ENCODE results near the gene CDH4.

The CDH4 gene

DNA sequence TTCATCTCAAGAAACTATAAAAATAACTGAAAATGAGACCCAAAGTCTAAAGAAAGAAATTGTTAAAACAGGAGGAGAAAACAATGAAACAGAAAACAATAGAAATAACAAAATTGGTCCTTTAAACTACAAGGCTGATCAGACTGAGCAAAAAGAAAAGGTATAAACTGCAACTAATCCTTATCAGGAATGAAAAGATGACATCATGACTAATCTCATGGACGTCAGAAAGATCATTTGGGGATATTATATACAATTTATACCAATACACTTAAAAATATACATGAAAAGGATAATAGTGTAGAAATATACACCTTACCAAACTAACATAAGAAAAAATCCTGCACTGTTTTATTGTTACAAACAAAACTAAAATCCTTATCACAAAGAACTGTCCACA is 498.0 kb downstream of the CDH4 start:
- DNase-seq (ENCODE audit: low spot score), result no peak
- TF ChIP-seq, protein P1, sequence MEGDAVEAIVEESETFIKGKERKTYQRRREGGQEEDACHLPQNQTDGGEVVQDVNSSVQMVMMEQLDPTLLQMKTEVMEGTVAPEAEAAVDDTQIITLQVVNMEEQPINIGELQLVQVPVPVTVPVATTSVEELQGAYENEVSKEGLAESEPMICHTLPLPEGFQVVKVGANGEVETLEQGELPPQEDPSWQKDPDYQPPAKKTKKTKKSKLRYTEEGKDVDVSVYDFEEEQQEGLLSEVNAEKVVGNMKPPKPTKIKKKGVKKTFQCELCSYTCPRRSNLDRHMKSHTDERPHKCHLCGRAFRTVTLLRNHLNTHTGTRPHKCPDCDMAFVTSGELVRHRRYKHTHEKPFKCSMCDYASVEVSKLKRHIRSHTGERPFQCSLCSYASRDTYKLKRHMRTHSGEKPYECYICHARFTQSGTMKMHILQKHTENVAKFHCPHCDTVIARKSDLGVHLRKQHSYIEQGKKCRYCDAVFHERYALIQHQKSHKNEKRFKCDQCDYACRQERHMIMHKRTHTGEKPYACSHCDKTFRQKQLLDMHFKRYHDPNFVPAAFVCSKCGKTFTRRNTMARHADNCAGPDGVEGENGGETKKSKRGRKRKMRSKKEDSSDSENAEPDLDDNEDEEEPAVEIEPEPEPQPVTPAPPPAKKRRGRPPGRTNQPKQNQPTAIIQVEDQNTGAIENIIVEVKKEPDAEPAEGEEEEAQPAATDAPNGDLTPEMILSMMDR (IDR thresholded peaks at IDR 0.05; ENCODE audit: extremely low read depth, missing control alignments), result no peak

DNA sequence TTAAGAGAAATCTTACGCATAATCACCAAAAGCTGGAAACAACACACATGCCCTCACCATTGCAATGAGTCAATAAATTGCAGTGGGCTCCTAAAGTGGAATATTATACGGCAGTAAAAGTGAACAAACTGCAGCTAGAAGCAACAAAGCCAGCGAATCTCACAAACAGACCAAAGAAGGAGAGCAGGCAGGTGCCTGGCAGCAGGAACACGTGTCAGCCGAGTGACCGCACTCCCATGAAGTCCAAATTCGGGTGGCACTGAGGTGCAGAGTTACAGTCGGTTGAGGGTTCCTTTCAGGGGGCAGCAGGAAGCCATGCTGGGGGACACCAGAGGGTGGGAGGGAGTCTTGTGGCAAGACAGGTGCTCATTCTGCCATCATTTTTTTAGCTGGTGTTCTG is 500.5 kb downstream of the CDH4 start:
- TF ChIP-seq, protein P1 (IDR thresholded peaks at IDR 0.05; ENCODE audit: extremely low read depth, missing control alignments), result no peak
- DNase-seq (ENCODE audit: low spot score), result no peak

DNA sequence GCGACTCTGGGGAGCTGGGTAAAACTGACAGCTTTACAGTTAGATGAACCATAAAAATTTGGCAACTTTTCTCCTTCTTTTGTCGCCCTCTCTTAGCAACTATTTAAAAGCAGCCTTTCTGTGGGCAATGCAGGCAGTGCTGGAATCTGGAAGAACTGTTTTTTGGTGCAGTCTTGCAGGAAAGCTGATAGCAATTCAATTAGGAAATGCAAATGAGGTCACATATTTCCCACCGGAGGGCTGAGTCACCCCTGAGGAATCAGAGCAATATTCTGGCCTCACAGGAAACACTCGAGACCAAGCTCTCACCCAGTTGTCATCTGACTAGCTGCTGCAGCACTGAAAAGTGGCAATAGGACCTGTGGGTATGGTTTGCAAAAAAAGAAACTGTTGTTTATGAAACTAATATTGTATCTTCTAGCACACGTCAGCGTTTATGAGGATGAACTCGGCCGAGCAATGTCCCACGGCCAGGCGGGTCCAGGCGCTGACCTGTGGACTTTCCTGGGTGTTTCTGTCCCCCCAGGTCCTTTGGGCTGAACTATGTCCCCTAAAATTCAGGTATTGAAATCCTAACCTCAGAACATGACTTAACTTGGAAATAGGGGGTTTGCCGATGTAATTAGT is 501.4 kb downstream of the CDH4 start:
- TF ChIP-seq, protein P1 (IDR thresholded peaks at IDR 0.05; ENCODE audit: extremely low read depth, missing control alignments), result no peak
- DNase-seq (ENCODE audit: low spot score), result no peak

DNA sequence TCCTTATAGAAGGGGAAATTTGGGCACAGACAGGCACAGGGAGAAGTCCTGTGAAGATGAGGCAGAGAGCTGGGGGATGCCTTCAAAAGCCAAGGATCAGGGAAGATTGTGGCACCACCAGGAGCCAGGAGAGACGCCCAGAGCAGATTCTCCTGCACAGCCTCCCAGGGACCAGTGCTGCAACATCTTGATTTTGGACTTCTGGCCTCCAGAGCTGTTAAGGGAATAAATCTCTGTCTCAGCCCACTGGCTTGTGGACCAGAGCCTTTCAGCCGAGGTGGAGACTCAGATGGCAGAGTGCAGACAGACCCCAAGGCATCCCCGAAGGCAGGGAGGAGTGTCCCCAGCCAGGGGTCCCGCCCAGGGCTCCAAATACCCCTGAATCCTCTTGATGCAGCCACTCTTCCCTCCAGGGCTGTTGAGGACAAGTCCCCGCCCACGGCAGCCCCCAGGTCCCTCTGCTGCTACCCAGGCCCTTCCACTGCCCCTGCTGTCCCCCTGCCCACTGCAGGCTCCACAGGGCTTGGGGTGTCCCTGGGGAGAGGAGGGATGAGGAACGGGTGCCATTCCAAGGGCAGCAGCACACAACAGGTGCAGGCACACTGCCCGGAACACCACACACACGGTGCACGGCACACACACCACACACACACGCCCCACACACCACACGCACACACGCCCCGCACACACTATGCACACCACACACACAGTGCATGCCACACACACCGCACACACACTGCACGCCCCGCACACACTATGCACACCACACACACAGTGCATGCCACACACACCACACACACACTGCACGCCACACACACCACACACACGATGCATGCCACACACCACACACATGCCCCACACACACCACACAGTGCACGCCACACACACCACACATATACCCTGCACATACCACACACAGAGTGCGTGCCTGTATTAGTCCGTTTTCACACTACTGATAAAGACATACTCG is 502.2 kb downstream of the CDH4 start:
- DNase-seq (ENCODE audit: low spot score), result no peak

DNA sequence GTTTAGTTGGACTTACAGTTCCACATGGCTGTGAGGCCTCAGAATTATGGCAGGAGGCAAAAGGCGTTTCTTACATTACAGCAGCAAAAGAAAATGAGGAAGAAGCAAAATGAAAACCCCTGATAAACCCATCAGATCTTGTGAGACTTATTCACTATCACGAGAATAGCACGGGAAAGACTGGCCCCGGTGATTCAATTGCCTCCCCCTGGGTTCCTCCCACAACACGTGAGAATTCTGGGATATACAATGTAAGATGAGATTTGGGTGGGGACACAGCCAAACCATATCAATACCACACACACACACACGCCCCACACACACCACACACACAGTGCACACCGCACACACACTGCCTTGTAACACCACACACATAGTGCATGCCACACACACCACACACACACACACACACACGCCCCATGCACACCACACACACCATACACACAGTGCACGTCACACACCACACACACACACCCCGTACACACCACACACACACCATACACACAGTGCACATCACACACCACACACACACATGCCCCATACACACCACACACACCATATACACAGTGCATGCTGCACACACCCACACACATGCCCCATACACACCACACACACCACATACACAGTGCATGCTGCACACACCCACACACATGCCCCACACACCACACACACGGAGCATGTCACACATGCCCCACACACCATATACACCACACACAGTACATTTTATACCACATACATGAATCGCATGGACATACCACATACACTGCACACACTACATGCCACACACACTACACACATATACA is 503.1 kb downstream of the CDH4 start:
- TF ChIP-seq, protein P1 (IDR thresholded peaks at IDR 0.05; ENCODE audit: extremely low read depth, missing control alignments), result no peak
- no peak for DNase-seq (ENCODE audit: low spot score)

More for the DNA sequence above, 502.2 kb downstream of the CDH4 start:
- TF ChIP-seq, protein P1 (IDR thresholded peaks at IDR 0.05; ENCODE audit: extremely low read depth, missing control alignments), result no peak

DNA sequence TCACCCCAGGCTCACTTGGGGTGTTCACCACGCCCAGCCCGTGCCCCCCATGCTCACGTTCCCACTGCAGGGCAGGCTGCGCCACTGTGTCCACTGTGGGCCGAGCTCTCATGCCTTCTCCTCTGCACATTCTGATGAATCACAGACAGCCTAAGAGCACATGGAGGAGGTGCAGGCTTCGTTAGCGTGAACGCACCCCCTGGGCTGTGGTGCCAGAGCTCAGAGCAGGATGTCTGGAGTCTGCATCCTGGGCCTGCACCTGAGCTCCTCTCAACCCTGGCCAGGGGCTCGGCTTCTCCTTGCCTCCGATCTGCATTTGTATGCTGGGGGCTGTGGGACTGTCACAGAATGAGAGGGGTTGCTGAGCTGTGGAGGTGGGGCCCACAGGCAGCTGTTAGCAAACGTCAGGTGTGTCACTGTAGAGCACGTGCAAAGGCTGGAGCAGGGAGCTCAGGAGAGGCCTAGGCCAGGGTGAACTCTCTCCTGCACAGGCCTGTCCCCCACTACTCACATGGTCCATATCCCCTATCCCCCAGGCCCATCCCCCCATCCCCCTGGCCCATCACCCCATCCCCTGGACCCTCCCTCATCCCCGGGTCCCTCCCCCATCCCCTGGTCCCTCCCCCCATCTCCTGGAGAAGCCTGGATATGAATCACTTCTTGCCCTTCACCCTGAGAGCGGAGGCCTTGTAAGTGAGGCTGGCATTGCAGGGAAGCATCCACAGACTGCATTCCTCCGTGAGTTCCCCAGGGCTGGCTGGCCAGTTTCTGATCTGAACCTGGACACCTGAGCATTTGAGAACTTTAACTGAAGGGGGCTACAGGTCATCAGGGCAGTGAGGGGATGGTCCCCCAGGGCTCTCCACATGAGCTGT is 504.1 kb downstream of the CDH4 start:
- no peak for DNase-seq (ENCODE audit: low spot score)

More for the DNA sequence above, 504.1 kb downstream of the CDH4 start:
- TF ChIP-seq, protein P1 (IDR thresholded peaks at IDR 0.05; ENCODE audit: extremely low read depth, missing control alignments), result no peak

All from GM20000 (cell line).